KBM-7 (cell line): ENCODE results near the gene LITAF.

Source experiments
- DNase-seq: peaks from one replicate; pipeline ENCODE4 v3.0.0-alpha.2; 2015
- in situ Hi-C: fragments of 300-500 bp; cut with MboI; formaldehyde crosslinking; loops from 2 replicates; pipeline ENCODE4 v1.14.3; 2020; ENCODE audit warnings: low sequenced_read_pairs, low pct_unique_long_range_greater_than_20kb, mixed read lengths

Gene LITAF

GRCh38 chr16:11586856-11587642, at the start of gene LITAF:
TSS of gene LITAF (minus strand) at chr16:11586919. CDS start at chr16:11556730, 30,189 bp downstream.
- peak; percentile 51 for DNase-seq
- in situ Hi-C loops, result no loop called here

- no peak for DNase-seq
- in situ Hi-C loops, result no loop called here
Measured at GRCh38 chr16:11636172-11636721, 49.5 kb upstream of the LITAF start.

DNA sequence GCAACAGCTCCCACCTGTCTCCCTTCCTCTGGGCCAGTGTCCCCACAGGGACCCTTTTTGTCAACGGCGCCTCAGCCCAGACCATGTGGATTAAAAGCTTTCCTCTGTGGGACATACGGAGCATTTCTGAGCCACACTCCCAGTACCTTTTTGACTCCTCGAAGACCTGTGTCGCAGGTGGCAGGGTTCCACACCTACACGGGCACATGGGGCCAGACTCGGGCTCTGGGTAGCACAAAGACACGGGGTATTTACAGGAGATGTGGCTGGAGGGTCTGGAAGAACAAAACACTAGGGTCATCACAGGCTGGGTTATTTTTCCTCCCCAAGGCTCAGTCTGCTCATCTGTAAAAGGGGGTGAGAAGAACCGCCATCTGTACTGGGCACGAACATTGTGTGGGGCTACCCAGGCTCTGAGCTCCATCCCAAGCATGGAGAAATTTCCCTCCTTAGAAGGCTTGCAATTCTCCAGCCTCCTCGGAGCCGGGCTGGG, 49.0 kb upstream of the LITAF start:
- in situ Hi-C loops, result no loop called here
- no peak for DNase-seq

DNA sequence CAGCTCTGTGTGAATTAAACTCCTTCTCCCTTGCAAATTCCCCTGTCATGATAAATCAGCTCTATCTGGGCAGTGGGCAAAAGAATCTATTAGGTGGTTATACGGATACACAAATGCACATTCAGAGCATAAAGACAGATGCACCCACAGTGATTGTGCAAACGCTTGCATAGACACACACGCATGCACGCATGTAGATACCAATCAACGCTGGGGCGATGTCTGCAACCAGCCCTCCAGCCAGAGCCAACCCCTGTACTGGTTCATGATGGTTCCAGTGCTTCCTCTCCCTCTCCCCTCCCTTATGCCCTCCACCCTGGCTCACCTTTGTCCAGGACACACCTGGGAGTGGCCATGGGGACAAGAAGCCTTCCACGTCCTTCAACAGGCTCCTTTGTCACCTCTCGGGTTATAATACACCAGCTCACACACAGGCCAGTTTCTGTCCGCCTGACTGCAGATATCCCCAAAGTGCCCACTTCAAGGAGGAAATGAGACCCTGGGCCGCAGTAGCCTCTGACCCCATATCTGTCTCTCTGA, 48.5 kb upstream of the LITAF start:
- in situ Hi-C loops, result no loop called here
- no peak for DNase-seq

GRCh38 chr16:11634312-11634711, 47.6 kb upstream of the LITAF start:
- in situ Hi-C loops, result no loop called here
- DNase-seq, result peak; percentile 59

- in situ Hi-C loops, result no loop called here
- no peak for DNase-seq
Measured at GRCh38 chr16:11633113-11633512, 46.4 kb upstream of the LITAF start.

DNA sequence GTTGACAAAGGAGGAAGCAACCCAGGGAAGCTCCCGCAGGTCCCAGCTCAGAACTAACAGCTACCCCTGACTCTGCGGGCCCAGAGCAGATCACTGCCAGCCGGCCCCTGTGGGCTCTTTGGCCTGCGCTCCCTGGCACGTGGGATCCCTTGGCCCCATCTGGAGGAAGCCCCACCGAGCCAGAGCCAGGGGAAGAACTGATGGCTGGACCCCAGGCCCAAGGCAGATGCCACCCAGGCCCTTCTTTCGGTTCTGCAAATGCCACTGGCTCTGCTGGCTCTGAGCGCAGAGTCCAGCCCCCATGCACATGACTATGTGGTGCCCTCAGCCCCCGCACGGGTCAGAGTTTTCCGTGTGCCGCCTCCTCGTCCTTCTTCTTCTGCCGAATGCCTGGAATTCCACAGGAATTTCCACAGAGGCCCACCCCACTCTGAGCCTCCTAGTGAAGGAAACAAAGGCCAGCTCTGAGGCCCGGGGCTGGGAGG, 45.8 kb upstream of the LITAF start:
- no peak for DNase-seq
- in situ Hi-C loops, result no loop called here

- in situ Hi-C loops, result no loop called here
- DNase-seq, result no peak
Measured at GRCh38 chr16:11631214-11631613, 44.5 kb upstream of the LITAF start.

DNA sequence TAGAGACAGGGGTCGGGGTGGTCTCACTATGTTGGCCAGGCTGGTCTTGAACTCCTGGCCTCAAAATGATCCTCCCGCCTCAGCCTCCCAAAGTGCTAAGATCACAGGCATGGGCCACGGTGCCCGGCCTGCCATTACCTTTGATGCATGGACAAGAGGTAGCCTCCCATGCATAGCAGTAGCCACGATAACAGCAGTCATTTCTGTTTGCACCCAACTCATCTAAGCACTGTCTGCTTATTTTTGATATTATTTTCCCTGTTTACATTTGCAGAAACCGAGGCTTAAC, 44.0 kb upstream of the LITAF start:
- no peak for DNase-seq
- in situ Hi-C loops, result no loop called here

DNA sequence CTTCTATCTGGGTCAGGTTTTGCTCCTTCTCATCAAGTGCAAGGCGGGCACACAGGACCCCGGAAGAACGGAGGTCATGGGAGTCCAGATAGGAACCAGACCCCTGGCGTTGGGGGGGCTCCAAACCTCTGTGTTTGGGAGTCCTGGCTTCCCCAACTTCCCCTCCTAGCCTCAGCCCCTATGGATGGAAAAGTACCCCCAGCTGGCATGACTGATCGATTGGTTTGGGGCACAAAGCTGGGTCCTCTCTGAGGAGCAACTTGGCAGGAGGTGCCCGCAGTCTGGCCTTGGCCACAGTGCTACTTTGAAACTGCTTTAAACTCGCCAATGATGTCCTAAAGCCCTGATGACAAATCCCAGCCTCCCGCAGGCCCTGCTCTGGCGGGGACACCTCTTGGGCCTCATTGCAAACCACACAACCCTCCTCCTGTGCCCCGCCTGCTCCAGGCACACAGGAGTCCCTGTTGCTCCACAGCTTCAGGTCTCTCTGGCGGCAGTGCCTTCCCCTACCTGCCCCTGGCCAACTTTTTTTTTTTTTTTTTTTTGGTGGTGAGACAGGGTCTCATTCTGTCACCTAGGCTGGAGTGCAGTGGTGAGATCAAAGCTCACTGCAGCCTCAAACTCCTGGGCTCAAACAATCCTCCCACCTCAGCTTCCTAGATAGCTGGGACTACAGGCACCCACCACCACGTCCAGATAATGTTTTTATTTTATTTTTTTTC, 43.5 kb upstream of the LITAF start:
- DNase-seq, result no peak
- in situ Hi-C loops, result no loop called here

- in situ Hi-C loops, result no loop called here
- DNase-seq, result peak; percentile 86
Measured at GRCh38 chr16:11629071-11630030, 42.6 kb upstream of the LITAF start.

DNA sequence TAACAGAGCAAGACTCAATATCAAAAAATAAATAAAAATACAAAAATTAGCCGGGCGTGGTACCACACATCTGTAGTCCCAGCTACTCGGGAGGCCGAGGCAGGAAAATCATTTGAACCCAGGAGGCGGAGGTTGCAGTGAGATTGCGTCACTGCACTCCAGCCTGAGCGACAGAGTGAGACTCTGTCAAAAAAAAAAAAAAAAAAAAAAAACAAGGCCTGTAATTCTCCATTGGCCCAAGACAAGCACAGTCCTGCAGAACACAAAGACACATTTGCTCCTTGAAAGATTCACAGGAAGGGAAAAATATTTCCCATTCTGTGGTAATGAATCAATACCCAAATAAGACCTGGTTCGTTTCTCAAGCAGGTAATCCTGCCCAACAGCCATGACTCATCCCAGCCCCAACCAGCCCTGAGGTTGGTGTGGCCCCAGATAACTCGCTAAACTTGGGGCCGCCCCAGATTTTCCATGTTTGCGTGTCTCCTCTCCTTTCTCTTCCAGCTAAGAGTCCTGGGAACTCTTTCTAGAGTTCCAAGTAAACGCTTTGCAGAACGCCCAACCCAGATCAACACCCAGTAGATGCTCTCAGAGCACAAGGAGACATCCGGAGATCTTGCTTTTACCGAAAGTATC, 41.2 kb upstream of the LITAF start:
- in situ Hi-C loops, result no loop called here
- no peak for DNase-seq

DNA sequence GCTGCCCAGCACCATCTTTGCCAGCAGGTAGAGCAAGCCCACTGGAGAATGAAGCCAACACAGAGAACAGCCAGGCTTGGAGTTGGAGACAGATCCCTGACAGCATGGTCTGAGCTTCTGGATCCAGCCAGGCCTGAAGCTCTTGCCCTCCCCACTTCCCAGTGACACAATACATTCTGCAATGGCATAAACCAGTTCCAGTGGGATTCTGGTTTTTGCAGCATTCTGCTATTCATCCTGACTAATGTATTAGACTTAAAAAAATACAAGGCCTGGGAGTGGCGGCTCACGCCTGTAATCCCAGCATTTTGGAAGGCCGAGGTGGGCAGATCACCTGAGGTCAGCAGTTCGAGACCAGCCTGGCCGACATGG, 40.6 kb upstream of the LITAF start:
- in situ Hi-C loops, result no loop called here

GRCh38 chr16:11626657-11627291, 40.1 kb upstream of the LITAF start:
- DNase-seq, result no peak
- in situ Hi-C loops, result no loop called here

More for the DNA sequence above, 40.6 kb upstream of the LITAF start:
- DNase-seq, result no peak

DNA sequence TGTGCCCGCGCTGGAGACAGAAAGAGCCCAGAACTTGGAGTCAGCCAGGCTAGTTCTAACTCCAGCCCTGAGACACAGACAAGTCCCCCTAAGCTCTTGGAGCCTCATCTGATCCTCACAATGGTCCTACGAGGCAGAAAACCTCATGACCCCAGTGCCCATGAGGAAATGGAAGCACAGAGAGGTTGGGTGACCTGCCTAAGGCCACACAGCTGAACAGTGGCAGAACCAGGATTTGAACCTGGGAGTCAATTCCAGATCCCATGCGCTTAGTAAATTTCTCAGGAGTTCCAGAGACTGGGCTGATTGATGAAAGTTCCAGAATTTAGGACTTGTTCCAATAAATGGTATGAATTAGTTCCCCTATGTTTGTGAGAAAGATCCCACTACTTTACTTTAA, 39.0 kb upstream of the LITAF start:
- in situ Hi-C loops, result no loop called here
- DNase-seq, result no peak

DNA sequence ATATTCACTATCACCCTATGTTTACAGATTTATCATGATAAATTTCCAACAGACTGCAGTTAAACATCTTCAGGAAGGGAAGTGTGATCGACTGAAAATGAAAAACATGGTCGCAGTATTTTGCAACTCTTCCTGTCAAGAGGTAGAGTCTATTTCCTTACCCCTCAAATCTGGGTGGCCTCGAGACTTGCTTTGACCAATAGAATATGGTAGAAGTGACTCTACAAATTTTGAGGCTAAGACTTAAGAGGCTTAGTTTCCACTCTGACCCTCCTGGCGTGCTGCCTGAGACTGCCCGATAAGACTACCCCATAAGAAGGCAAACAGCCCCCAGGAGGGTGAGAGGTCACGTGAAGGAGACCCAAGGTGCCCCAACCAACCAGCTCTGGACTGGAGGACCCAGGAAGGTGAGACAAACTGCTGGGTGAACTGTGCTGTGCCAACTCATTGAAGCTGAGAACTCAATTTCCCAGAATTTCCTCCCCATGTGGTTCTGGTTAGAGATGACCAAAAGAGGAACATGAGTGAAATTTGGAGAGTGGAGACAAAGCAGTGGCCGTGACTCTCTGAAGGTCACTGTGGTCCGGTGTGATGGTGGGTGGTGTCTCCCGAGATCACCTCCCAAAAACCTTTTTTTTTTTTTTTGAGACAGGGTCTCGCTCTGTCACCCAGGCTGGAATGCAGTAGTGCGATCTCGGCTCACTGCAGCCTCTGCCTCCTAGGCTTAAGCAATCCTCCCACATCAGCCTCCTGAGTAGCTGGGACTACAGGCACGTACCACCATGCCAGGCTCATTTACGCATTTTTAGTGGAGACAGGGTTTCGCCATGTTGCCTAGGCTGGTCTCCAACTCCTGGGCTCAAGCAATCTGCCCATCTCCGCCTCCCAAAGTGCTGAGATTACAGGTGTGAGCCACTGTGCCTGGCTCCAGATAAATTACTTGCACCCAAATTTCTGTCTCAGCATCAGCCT, 38.2 kb upstream of the LITAF start:
- peak; percentile 68 for DNase-seq
- in situ Hi-C loops, result no loop called here

DNA sequence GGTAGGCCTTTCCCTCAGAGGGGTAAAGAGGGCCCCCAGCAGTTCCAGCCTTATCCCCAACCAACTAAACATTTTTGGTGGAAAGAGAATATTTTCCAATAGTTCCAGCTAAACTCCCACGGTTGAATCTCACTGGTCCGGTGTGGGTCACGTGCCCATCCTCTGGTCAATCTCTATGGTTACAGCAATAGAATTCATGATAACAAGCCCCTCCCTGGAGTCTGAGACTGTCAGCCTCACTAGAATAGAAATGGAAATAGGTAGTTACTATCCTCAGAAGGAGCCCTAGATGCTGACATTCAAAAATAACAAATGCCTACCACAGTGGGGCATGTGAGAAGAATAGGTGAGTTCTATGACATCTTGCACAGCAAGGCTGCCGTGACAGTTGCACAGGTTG, 37.5 kb upstream of the LITAF start:
- in situ Hi-C loops, result no loop called here
- no peak for DNase-seq
